T-helper 1 cell treated with Interleukin-12 subunit alpha and Interleukin-12 subunit beta and Interleukin-4 antibody, amounts not matched to agents 30 μg/mL and 1 μg/mL, for 36 hours (primary cell): ENCODE data around the gene MGST2.

ENCODE experiments used
- H3K27ac Mint-ChIP-seq: one replicate; pipeline ENCODE4 v1.8.0; 2021; ENCODE audit warnings: mild to moderate bottlenecking, mixed read lengths
- H3K27me3 Mint-ChIP-seq: one replicate; pipeline ENCODE4 v1.8.0; 2021; ENCODE audit warnings: low read depth, mixed read lengths
- H3K36me3 Mint-ChIP-seq: one replicate; pipeline ENCODE4 v1.8.0; 2021; ENCODE audit warnings: low read depth, mixed read lengths
- H3K4me1 Mint-ChIP-seq: one replicate; pipeline ENCODE4 v1.8.0; 2021; ENCODE audit warnings: low read depth, mixed read lengths
- H3K4me3 Mint-ChIP-seq: one replicate; pipeline ENCODE4 v1.8.0; 2021; ENCODE audit warnings: mild to moderate bottlenecking, moderate library complexity, mixed read lengths
- H3K9me3 Mint-ChIP-seq: one replicate; pipeline ENCODE4 v1.8.0; 2021; ENCODE audit warnings: mixed read lengths

Gene MGST2

DNA sequence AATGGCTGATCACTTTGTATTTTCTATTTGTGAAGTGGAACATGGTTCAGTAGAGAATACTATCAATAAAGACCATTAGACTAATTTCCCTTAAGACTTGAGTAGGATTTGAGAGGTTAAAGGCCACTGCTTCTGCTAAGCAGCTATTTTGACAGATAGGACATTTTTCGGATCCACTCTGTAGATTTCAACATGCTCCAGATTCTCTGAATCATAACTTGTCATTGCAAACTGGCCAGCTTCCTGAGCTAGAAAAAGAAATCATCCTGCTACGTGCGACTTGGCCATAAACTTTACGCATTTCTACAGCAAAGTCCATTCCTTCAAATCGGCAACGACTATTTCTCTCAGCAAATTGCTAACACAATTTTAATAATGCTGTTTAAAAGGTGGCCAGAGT is 55.2 kb downstream of the MGST2 start:
- Mint-ChIP-seq H3K4me1 (peaks cover 2% of the 10 kb centered on the region), H3K9me3 (no peaks in the 10 kb centered on the region), H3K4me3 (no peak overlapping the region), H3K36me3 (no peaks in the 10 kb centered on the region), H3K27ac (no peak overlapping the region), H3K27me3 (no peaks in the 10 kb centered on the region)

DNA sequence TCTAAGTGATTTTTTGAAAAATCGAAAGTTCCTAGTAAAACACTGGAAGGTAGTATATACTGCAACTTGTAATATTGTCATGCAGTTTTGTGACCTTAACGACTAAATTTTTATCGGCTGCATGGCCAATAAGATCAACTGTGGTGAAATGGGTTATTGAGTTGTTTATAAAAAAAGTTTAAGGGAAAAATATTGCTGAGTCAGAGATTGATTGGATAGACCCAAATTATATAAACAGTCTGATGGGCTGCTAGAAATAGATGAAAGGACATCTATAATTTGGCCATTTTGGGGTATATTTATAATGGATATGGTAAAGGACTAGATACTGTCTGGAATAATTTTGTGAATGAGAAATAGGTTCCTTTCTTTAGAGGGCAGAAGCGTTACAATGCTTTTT is 56.2 kb downstream of the MGST2 start:
- H3K27ac Mint-ChIP-seq = no peak overlapping the region
- H3K9me3 Mint-ChIP-seq = no peaks in the 10 kb centered on the region
- no peak overlapping the region for H3K4me3 Mint-ChIP-seq
- H3K36me3 Mint-ChIP-seq = no peaks in the 10 kb centered on the region
- H3K4me1 Mint-ChIP-seq = peaks cover 2% of the 10 kb centered on the region
- no peaks in the 10 kb centered on the region for H3K27me3 Mint-ChIP-seq

DNA sequence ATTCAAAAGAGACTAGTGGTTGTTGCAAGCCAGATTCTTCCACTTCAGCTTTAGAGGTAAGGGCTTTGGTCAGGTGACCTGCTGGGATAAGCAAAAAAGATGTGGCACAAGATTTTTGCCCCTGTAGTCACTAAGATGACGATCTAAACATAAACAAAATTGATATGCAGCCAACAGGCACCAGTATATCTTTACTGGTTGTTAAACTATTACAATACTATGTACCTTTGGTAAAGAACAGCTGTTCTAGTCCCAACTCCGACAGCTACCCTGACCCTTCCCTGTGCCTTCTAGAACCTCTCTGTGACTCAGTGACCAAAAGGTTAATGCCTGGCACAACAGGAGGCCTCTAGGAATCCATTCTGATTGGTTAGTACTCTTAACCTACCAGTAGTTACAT is 59.6 kb downstream of the MGST2 start:
- no peaks in the 10 kb centered on the region for H3K9me3 Mint-ChIP-seq
- no peaks in the 10 kb centered on the region for H3K27me3 Mint-ChIP-seq
- H3K4me1 Mint-ChIP-seq = no peaks in the 10 kb centered on the region
- H3K4me3 Mint-ChIP-seq = no peak overlapping the region
- H3K27ac Mint-ChIP-seq = no peak overlapping the region
- no peaks in the 10 kb centered on the region for H3K36me3 Mint-ChIP-seq

DNA sequence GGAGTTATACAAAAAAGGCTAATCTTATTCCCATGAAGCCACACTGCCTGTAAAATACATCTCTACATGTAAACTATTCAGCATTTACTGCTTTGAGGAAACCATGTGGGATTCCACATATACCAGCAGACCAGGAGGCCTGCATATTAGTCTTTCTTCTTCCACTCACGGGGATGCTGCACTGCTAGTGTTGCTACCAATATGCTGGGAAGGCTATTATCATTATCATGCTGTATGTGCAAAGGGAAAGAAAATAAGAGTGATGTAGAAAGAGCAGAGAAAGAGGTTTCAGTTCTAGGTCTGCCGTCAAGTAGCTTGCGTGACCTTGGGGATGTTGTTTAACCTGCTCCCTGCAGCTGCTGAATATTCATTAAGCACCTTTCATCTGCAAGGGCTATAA is 61.0 kb downstream of the MGST2 start:
- H3K4me1 Mint-ChIP-seq = no peaks in the 10 kb centered on the region
- H3K36me3 Mint-ChIP-seq = no peaks in the 10 kb centered on the region
- no peak overlapping the region for H3K4me3 Mint-ChIP-seq
- H3K9me3 Mint-ChIP-seq = no peaks in the 10 kb centered on the region
- H3K27me3 Mint-ChIP-seq = no peaks in the 10 kb centered on the region
- H3K27ac Mint-ChIP-seq = no peak overlapping the region

DNA sequence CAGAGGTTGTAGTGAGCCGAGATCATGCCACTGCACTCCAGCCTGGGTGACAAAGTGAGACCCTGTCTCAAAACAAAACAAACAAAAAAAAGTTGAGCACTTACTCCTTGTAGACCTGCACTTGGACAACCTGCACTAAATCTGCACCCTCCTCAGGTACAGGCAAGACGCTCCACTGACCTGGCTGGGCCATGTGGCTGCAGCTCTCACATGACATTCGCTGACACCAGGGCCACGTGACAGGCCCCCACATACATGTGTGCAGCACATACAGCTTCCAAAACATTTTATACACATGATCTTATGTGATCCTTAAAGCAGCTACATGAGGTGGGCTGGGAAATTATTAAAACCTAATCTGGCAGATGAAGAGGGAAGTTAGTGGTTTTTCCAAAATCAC is 62.5 kb downstream of the MGST2 start:
- Mint-ChIP-seq H3K27ac (no peak overlapping the region), H3K9me3 (no peaks in the 10 kb centered on the region), H3K4me1 (no peaks in the 10 kb centered on the region), H3K4me3 (no peak overlapping the region), H3K27me3 (peaks cover 6% of the 10 kb centered on the region), H3K36me3 (no peaks in the 10 kb centered on the region)

DNA sequence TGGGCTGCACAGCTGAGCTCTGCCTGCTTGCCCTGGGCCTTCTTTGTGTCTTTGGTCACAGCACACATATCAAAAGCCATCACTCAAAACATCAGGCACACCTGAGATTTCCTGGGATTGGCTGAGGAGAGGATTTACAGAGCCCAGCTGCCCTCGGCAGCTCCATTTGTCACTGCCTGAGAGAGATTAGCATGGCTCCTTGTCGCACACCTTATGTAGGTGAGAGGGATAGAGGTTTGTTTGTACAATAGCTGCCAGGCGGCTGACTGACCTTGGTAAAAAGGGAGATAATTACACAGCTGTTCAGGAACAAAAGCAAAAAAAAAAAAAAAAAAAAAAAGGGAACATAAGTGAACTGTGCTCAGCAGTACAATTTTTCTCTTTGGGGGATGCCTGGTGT is 63.2 kb downstream of the MGST2 start:
- H3K36me3 Mint-ChIP-seq = no peaks in the 10 kb centered on the region
- H3K27ac Mint-ChIP-seq = no peak overlapping the region
- H3K4me3 Mint-ChIP-seq = no peak overlapping the region
- H3K27me3 Mint-ChIP-seq = peaks cover 11% of the 10 kb centered on the region
- H3K4me1 Mint-ChIP-seq = no peaks in the 10 kb centered on the region
- no peaks in the 10 kb centered on the region for H3K9me3 Mint-ChIP-seq

DNA sequence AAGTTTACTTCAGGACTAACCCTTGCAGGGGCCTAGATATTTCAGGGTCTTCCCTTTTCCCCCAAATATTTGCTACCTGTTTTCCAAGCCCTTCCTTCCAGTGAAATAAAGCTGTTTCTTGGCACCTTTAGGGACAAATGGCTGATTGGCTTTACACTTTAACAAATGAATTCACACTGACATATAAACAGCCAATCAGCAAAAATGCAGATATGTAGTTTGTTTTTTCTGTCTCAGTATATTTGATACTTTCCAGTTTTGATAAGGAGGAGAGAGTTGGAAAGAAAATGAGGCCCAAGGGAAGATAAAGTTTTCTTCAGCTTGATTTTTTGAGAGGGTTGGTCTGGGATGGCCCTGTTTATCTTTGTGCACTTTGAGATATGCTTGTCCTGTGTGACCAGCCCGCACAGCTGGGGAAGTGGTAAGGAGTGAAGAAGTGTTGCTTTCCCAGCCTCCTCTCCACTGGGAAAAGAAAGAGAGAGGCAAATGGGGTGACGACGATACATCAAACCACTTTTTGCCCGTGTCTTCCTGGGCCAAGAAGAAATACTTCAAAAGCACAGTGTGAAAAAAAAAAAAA is 67.5 kb downstream of the MGST2 start:
- H3K4me3 Mint-ChIP-seq = no peak overlapping the region
- H3K36me3 Mint-ChIP-seq = no peaks in the 10 kb centered on the region

DNA sequence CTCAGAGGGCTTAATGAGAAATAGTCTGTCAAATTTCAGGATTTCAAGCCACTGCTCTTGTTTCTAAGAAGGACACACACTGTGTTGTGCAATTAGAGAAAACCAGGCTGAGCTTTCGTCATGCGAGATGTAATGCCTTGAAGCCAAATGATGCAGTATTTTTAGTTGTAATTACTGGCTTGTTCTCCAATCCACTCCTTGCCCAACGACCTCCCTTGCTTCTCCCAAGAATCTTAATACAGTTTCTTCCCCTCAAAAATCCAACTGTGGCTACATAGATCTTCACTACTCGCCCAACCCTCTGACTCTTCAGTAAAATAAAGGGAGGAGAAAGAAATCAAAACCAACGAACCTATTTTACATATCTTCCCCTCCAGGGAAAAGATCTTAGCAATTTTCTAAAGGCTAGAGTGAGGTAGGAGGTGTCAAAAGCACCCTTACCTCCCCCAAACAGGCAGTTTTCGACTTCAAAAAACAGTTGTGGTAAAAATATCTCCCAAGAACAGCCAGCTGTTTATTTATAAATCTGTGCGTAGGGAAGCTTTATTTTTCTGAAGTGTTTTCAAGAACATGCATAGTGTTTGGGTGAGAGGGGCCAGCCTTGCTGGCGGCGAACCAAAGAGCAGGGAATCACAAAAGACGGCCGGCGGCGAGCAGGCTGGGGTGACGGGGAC is 68.7 kb downstream of the MGST2 start:
- Mint-ChIP-seq H3K27ac (no peak overlapping the region), H3K4me3 (peak overlapping the region; percentile 63), H3K27me3 (peaks cover 55% of the 10 kb centered on the region), H3K4me1 (peaks cover 6% of the 10 kb centered on the region), H3K36me3 (no peaks in the 10 kb centered on the region), H3K9me3 (no peaks in the 10 kb centered on the region)

More for the DNA sequence above, 67.5 kb downstream of the MGST2 start:
- Mint-ChIP-seq H3K4me1 (peaks cover 6% of the 10 kb centered on the region), H3K27me3 (peaks cover 53% of the 10 kb centered on the region), H3K27ac (no peak overlapping the region), H3K9me3 (no peaks in the 10 kb centered on the region)

DNA sequence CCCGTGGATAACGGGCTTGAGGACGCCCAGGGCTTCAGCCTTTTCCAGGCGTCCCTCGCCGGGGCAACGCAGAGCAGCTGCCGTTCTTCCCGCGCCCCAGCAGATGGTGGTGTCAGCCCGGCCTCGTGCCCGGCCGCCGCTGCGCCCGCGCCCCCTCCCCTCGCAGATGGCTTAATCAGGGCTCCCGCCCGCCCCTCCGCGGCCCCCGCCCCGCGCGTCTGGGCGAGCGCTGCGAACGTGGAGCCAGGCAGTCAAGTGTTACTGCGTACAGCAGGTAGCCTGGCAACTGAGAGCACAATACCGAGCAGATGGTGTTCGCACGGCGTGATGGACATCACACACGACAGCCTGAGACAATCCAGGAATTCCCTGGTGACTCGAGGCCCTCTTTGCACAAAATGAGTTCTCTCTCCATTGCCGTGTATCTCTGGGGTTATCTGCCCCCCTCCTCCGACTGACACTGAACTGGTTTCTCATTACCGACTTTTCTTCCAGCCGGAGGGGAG is 69.3 kb downstream of the MGST2 start:
- Mint-ChIP-seq H3K36me3 (no peaks in the 10 kb centered on the region), H3K4me3 (peak overlapping the region; percentile 63), H3K27me3 (peaks cover 57% of the 10 kb centered on the region), H3K9me3 (no peaks in the 10 kb centered on the region), H3K27ac (no peak overlapping the region), H3K4me1 (peaks cover 6% of the 10 kb centered on the region)

DNA sequence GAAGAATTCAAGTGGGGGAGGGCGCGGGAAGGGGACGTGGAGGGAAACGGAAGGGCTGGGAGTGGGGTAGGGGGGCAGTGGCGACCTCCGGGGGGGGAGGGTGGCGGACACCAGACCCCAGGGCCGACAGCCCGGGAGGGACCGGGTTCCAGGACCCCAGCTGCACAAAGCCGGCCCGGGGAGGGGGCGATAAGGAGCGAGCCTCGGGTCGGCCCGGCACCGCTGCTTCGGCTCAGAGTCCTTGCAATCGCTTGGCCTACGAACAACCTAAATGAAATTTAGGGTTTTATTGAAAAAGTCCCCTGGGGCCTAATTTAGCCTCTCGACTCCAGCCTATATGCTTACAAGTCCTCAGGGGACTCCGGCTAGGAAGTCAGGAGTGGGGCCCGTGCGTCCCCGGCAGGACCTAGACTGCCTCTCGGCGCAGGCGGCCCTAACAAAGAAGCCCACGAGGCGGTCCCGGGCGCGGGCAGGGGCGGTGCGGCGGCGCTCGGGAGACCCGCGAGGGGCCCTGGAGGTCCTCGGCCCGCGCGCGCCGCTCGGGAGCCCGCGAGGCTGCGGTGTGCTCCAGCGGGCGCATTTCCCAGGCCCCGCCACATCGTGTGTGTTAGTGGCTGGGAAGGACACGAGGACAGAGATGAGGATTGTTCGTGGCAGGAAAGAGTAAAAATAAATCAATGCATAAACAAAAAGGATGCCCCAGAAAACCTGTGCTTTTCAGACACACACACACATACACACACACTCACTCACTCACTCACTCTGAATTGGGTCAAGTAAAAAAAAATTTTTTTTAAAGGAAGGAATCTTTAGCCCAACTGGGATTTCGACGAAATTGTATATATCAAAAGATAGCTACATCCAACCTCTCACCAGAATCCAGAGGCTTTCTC is 70.0 kb downstream of the MGST2 start:
- H3K9me3 Mint-ChIP-seq = no peaks in the 10 kb centered on the region
- peaks cover 6% of the 10 kb centered on the region for H3K4me1 Mint-ChIP-seq
- no peaks in the 10 kb centered on the region for H3K36me3 Mint-ChIP-seq
- peaks cover 57% of the 10 kb centered on the region for H3K27me3 Mint-ChIP-seq
- no peak overlapping the region for H3K27ac Mint-ChIP-seq
- H3K4me3 Mint-ChIP-seq = peak overlapping the region; percentile 63

DNA sequence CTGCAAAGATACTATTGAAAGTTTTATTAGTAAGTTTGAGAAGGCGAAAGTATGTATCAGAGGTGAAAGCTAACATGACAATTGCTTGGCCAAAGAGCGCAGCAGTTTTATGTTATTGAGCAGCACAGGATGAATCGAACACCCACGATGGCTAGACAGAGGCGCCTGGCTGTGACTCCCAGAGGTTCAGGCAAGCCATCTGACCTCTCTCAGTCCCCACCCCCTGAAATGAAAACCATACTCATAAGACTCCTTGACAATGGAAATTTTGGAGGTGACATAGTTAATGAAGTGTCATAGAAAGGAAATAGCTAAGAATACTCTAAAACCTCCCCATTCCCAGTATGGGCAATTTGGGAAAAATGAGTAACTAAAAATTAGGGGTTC is 70.6 kb downstream of the MGST2 start:
- Mint-ChIP-seq H3K27me3 (peaks cover 57% of the 10 kb centered on the region), H3K36me3 (no peaks in the 10 kb centered on the region), H3K4me1 (peaks cover 6% of the 10 kb centered on the region), H3K4me3 (peak overlapping the region; percentile 38), H3K9me3 (no peaks in the 10 kb centered on the region), H3K27ac (no peak overlapping the region)

DNA sequence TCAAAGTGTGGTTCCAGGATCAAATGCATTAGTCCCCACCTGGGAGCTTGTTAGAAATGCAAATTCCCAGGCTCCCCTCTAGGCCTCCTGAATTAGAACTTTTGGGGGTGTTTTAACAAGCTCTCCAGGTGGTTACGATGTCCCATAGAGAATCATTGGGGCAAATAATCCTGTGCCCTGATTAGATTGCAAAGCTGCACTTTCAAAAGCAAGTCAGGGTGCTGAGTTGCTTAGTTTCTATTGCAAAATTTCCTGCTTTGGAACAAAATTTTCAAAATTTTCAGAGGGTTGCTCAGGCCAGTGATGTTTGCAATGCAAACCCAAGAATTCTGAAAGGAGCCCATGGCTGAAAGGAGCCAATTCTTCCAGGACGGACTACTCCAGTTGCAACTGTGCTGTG is 71.0 kb downstream of the MGST2 start:
- Mint-ChIP-seq H3K4me3 (no peak overlapping the region), H3K27ac (no peak overlapping the region), H3K9me3 (no peaks in the 10 kb centered on the region), H3K27me3 (peaks cover 57% of the 10 kb centered on the region), H3K4me1 (peaks cover 6% of the 10 kb centered on the region), H3K36me3 (no peaks in the 10 kb centered on the region)

DNA sequence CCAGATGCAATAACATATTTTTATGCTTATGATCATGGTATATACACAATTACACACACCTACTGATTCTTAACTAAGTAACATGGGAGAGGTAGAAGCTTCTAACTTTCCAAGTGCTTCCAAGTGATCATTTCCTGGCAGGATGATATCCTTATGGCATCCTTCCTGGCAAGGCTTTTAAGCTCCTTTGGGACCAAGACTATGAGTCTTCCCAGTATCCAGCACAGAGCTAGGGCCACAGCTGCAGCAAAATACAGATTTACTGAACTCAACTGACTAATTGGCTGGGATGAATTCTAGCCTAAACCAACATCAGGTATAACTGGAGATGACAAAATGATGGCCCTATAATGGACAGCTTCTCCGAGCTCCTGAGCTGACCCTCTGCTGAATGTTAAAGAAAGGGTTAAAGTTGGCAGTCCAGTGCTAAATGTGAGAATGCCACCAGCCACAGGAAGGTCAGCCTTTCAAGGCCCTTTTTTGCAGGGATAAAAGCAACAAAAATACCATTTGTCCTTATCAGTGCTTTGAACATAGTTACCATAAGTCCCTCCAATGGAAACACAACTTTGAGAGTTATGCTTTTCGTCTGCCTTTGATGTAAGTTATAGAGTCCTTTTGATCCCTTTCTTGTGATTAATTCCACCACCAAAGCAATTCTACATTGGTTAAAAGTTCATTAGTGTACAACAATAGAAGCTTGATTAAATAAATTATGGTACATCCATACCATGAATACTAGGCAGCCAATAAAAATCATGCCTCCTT is 73.4 kb downstream of the MGST2 start:
- H3K27ac Mint-ChIP-seq = no peak overlapping the region
- no peaks in the 10 kb centered on the region for H3K9me3 Mint-ChIP-seq
- no peaks in the 10 kb centered on the region for H3K36me3 Mint-ChIP-seq
- no peak overlapping the region for H3K4me3 Mint-ChIP-seq
- peaks cover 6% of the 10 kb centered on the region for H3K4me1 Mint-ChIP-seq
- H3K27me3 Mint-ChIP-seq = peaks cover 44% of the 10 kb centered on the region

DNA sequence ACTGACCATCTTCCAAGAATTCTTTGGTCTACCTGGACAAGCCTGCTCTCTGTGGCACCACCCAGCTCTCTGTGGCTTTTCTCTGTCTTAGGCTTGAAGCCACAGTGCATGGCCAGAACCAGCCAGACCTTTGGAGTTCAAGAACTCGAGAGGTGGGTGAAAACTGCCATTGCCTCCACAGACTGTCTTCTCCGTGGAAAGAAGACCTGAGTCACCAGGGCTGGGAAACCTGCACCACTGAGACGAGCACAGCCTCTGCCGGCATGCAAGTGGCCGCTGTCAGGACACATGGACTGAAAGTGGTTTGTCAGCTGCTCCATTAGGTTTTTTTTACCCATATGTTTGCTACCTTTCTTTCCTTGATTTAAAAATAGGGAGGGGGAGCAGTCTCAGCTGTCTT is 74.5 kb downstream of the MGST2 start:
- Mint-ChIP-seq H3K4me3 (no peak overlapping the region), H3K27me3 (peaks cover 34% of the 10 kb centered on the region), H3K36me3 (no peaks in the 10 kb centered on the region), H3K4me1 (peaks cover under 1% of the 10 kb centered on the region), H3K27ac (no peak overlapping the region), H3K9me3 (no peaks in the 10 kb centered on the region)
